ENCODE results near the gene ABCC4.
"Not testable (repeated sequence)": the region's sequence is repeated elsewhere in the genome, so short reads cannot be mapped to it uniquely, and the experiment has no call there.

The ABCC4 gene

DNA sequence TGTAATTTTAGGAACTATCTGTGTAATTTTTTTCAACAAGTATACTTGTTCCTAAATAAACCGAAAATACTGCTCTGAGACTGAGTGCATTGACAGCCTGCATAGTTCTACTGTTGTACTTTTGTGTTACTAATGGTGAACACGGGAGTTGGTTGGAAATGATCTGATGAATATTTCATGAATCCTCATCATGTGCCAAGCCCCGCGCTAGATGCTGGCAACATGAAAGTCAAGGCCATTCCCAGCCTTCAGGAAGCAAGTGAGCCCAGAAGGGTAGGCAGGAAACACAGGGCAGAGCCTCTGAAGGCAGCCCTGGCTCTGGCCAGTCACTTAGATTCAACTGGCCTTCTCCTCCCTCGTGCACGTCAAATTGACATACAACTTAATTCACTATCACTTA lies 106.1 kb downstream of the ABCC4 start:
- H3K79me2 ChIP-seq (ENCODE audit: low read length) = no peaks in the 10 kb centered on the region
- no peak overlapping the region for H3K4me2 ChIP-seq (ENCODE audit: low read length)
- TF ChIP-seq, protein P1, sequence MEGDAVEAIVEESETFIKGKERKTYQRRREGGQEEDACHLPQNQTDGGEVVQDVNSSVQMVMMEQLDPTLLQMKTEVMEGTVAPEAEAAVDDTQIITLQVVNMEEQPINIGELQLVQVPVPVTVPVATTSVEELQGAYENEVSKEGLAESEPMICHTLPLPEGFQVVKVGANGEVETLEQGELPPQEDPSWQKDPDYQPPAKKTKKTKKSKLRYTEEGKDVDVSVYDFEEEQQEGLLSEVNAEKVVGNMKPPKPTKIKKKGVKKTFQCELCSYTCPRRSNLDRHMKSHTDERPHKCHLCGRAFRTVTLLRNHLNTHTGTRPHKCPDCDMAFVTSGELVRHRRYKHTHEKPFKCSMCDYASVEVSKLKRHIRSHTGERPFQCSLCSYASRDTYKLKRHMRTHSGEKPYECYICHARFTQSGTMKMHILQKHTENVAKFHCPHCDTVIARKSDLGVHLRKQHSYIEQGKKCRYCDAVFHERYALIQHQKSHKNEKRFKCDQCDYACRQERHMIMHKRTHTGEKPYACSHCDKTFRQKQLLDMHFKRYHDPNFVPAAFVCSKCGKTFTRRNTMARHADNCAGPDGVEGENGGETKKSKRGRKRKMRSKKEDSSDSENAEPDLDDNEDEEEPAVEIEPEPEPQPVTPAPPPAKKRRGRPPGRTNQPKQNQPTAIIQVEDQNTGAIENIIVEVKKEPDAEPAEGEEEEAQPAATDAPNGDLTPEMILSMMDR (IDR thresholded peaks at IDR 0.05; ENCODE audit: low read depth, low read length) = no peak
- TF ChIP-seq EZH2phosphoT487 (IDR thresholded peaks at IDR 0.05; ENCODE audit: low read depth) = no peak
- H3K4me1 ChIP-seq (ENCODE audit: low read length) = no peaks in the 10 kb centered on the region
- H3K4me3 ChIP-seq (ENCODE audit: low read length) = no peak overlapping the region
- H2AFZ ChIP-seq (ENCODE audit: low read depth, low read length) = no peak overlapping the region
- no peaks in the 10 kb centered on the region for H3K36me3 ChIP-seq (replicated peaks; ENCODE audit: low read depth, low read length)
- no peak overlapping the region for H3K27ac ChIP-seq (ENCODE audit: low read length)
- no peaks in the 10 kb centered on the region for H3K9me3 ChIP-seq (ENCODE audit: insufficient read depth, low read length)
- H3K9ac ChIP-seq (ENCODE audit: low read length) = no peak overlapping the region
- H3K27me3 ChIP-seq (ENCODE audit: low read depth, low read length) = no peaks in the 10 kb centered on the region
- H4K20me1 ChIP-seq (ENCODE audit: insufficient read depth, low read length) = no peaks in the 10 kb centered on the region

- no peaks in the 10 kb centered on the region for H4K20me1 ChIP-seq (ENCODE audit: insufficient read depth, low read length)
- H3K36me3 ChIP-seq (replicated peaks; ENCODE audit: low read depth, low read length) = no peaks in the 10 kb centered on the region
- H3K4me3 ChIP-seq (ENCODE audit: low read length) = no peak overlapping the region
- TF ChIP-seq, protein P1 (IDR thresholded peaks at IDR 0.05; ENCODE audit: low read depth, low read length) = no peak
- no peak for TF ChIP-seq EZH2phosphoT487 (IDR thresholded peaks at IDR 0.05; ENCODE audit: low read depth)
- no peak overlapping the region for H2AFZ ChIP-seq (ENCODE audit: low read depth, low read length)
- H3K9me3 ChIP-seq (ENCODE audit: insufficient read depth, low read length) = no peaks in the 10 kb centered on the region
- no peak overlapping the region for H3K9ac ChIP-seq (ENCODE audit: low read length)
- H3K27ac ChIP-seq (ENCODE audit: low read length) = no peak overlapping the region
- H3K79me2 ChIP-seq (ENCODE audit: low read length) = no peaks in the 10 kb centered on the region
- no peak overlapping the region for H3K4me2 ChIP-seq (ENCODE audit: low read length)
- H3K27me3 ChIP-seq (ENCODE audit: low read depth, low read length) = no peaks in the 10 kb centered on the region
- peaks cover 3% of the 10 kb centered on the region; the same call in 1 of the 2 replicates for H3K4me1 ChIP-seq (ENCODE audit: low read length)
Measured at GRCh38 chr13:95193509-95194230, 107.6 kb downstream of the ABCC4 start.

GRCh38 chr13:95192998-95193397 lies 108.3 kb downstream of the ABCC4 start:
- Histone ChIP-seq H3K79me2 (ENCODE audit: low read length) (no peaks in the 10 kb centered on the region), H3K27ac (ENCODE audit: low read length) (no peak overlapping the region), H3K9ac (ENCODE audit: low read length) (no peak overlapping the region), H3K4me2 (ENCODE audit: low read length) (no peak overlapping the region), H3K4me1 (ENCODE audit: low read length) (peaks cover 3% of the 10 kb centered on the region; the same call in 1 of the 2 replicates), H2AFZ (ENCODE audit: low read depth, low read length) (no peak overlapping the region), H3K9me3 (ENCODE audit: insufficient read depth, low read length) (no peaks in the 10 kb centered on the region), H3K27me3 (ENCODE audit: low read depth, low read length) (no peaks in the 10 kb centered on the region), H3K36me3 (replicated peaks; ENCODE audit: low read depth, low read length) (no peaks in the 10 kb centered on the region), H3K4me3 (ENCODE audit: low read length) (no peak overlapping the region), H4K20me1 (ENCODE audit: insufficient read depth, low read length) (no peaks in the 10 kb centered on the region)
- TF ChIP-seq, protein P1 (IDR thresholded peaks at IDR 0.05; ENCODE audit: low read depth, low read length) = no peak
- TF ChIP-seq EZH2phosphoT487 (IDR thresholded peaks at IDR 0.05; ENCODE audit: low read depth) = no peak

DNA sequence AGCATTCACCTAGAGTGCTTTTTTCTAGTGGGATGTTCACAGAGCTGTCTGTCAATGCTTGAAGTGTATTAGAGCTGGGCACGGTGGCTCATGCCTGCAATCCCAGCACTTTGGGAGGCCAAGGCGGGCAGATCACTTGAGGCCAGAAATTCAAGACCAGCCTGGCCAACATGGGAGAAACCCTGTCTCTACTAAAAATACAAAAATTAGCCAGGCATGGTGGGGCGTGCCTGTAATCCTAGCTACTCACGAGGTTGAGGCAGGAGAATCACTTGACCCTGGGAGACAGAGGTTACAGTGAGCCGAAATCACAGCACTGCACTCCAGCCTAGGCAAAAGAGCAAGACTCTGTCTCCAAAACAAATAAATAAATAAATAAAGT lies 108.7 kb downstream of the ABCC4 start:
- H3K9me3 ChIP-seq (ENCODE audit: insufficient read depth, low read length); H3K4me2 ChIP-seq (ENCODE audit: low read length); H3K79me2 ChIP-seq (ENCODE audit: low read length); H3K4me1 ChIP-seq (ENCODE audit: low read length); H3K27ac ChIP-seq (ENCODE audit: low read length); H4K20me1 ChIP-seq (ENCODE audit: insufficient read depth, low read length); H3K27me3 ChIP-seq (ENCODE audit: low read depth, low read length); H2AFZ ChIP-seq (ENCODE audit: low read depth, low read length); H3K4me3 ChIP-seq (ENCODE audit: low read length); H3K36me3 ChIP-seq (replicated peaks; ENCODE audit: low read depth, low read length); H3K9ac ChIP-seq (ENCODE audit: low read length): not testable (repeated sequence)
